WTC11 (cell line): ENCODE results near the gene ZMIZ2. TPM values are rescaled to one million over a fixed set of nuclear protein-coding genes. Genes with fewer than 3 reads are reported as not detected.

Source experiments
- ATAC-seq: fragments of 200-7000 bp; cut with Tn5 transposase; 2 replicates; pipeline ENCODE4 v1.10.0; 2021; ENCODE audit warnings: mild to moderate bottlenecking, moderate library complexity
- CTCF ChIA-PET: fragments of 300-600 bp; sonication (Branson Sonifier 250); formaldehyde crosslinking; loops from one replicate; lab custom pipeline; 2021; ENCODE audit warnings: antibody characterized with exemption; lab: Charles Lee
- POLR2A ChIA-PET: fragments of 350-600 bp; sonication (Branson Sonifier 250); formaldehyde crosslinking; loops from one replicate; lab custom pipeline; 2021; ENCODE audit warnings: antibody characterized with exemption; lab: Charles Lee
- DNase-seq: peaks from one replicate; pipeline ENCODE4 v3.0.0; 2021; ENCODE audit warnings: low spot score
- H3K27ac Mint-ChIP-seq: 2 replicates; pipeline ENCODE4 v1.8.0; 2021; ENCODE audit warnings: mixed read lengths
- H3K27me3 Mint-ChIP-seq: 2 replicates; pipeline ENCODE4 v1.8.0; 2021; ENCODE audit warnings: low read depth, mild to moderate bottlenecking, moderate library complexity, mixed read lengths
- H3K36me3 Mint-ChIP-seq: 2 replicates; pipeline ENCODE4 v1.8.0; 2021; ENCODE audit warnings: mixed read lengths
- H3K4me1 Mint-ChIP-seq: 2 replicates; pipeline ENCODE4 v1.8.0; 2022; ENCODE audit warnings: mixed read lengths
- H3K4me3 Mint-ChIP-seq: 2 replicates; pipeline ENCODE4 v1.8.0; 2021; ENCODE audit warnings: mild to moderate bottlenecking, moderate library complexity, mixed read lengths
- H3K9me3 Mint-ChIP-seq: 2 replicates; pipeline ENCODE4 v1.8.0; 2021; ENCODE audit warnings: mixed read lengths
- ARID4B ChIP-seq: sonication (generic); formaldehyde crosslinking; IDR thresholded peaks from 2 replicates; pipeline ENCODE4 v1.8.0; 2023; ENCODE audit warnings: missing genetic modification reagents, mild to moderate bottlenecking, borderline replicate concordance
- ATF1 ChIP-seq: sonication (generic); formaldehyde crosslinking; IDR thresholded peaks from 2 replicates; pipeline ENCODE4 v1.8.1; 2023; ENCODE audit warnings: mild to moderate bottlenecking, moderate library complexity, missing genetic modification reagents
- CREB1 ChIP-seq: sonication (generic); formaldehyde crosslinking; IDR thresholded peaks from 2 replicates; pipeline ENCODE4 v1.8.0; 2023; ENCODE audit warnings: mild to moderate bottlenecking, missing genetic modification reagents
- CTCF ChIP-seq: fragments of 200-600 bp; IDR thresholded peaks from 2 replicates; pipeline ENCODE4 v1.8.0; 2022; ENCODE audit warnings: antibody characterized with exemption
- EMX1 ChIP-seq: fragments of 250-450 bp; sonication (Bioruptor Pico); IDR thresholded peaks from 2 replicates; pipeline ENCODE4 v1.8.0; 2021; ENCODE audit warnings: mild to moderate bottlenecking
- ESRRA ChIP-seq: sonication (generic); formaldehyde crosslinking; IDR thresholded peaks from 2 replicates; pipeline ENCODE4 v1.8.1; 2022; ENCODE audit warnings: mild to moderate bottlenecking, missing genetic modification reagents, borderline replicate concordance
- GTF2I ChIP-seq: fragments of 250-450 bp; sonication (Bioruptor Pico); conservative IDR thresholded peaks from 2 replicates; pipeline ENCODE4 v1.4.0; 2021; ENCODE audit warnings: mild to moderate bottlenecking
- MLX ChIP-seq: sonication (generic); formaldehyde crosslinking; IDR thresholded peaks from 2 replicates; pipeline ENCODE4 v1.8.1; 2023; ENCODE audit warnings: mild to moderate bottlenecking, missing genetic modification reagents, moderate library complexity
- MXD4 ChIP-seq: fragments of 250-450 bp; sonication (Bioruptor Pico); IDR thresholded peaks from 2 replicates; pipeline ENCODE4 v1.8.0; 2021; ENCODE audit warnings: mild to moderate bottlenecking, moderate library complexity, borderline replicate concordance
- NR2C2 ChIP-seq: sonication (generic); formaldehyde crosslinking; IDR thresholded peaks from 2 replicates; pipeline ENCODE4 v1.8.0; 2022; ENCODE audit warnings: mild to moderate bottlenecking, missing genetic modification reagents
- OVOL2 ChIP-seq: fragments of 250-450 bp; sonication (Bioruptor Pico); IDR thresholded peaks from 2 replicates; pipeline ENCODE4 v1.9.0; 2021; ENCODE audit warnings: mild to moderate bottlenecking, borderline replicate concordance
- RORB ChIP-seq: fragments of 250-450 bp; sonication (Bioruptor Pico); IDR thresholded peaks from 2 replicates; pipeline ENCODE4 v1.9.0; 2021; ENCODE audit warnings: mild to moderate bottlenecking
- TEAD1 ChIP-seq: sonication (generic); formaldehyde crosslinking; IDR thresholded peaks from 2 replicates; pipeline ENCODE4 v1.8.0; 2022; ENCODE audit warnings: mild to moderate bottlenecking, missing genetic modification reagents
- ZNF232 ChIP-seq: sonication (generic); formaldehyde crosslinking; IDR thresholded peaks from 2 replicates; pipeline ENCODE4 v1.8.0; 2022; ENCODE audit warnings: mild to moderate bottlenecking, missing genetic modification reagents
- ZNF416 ChIP-seq: fragments of 250-450 bp; sonication (Bioruptor Pico); IDR thresholded peaks from 2 replicates; pipeline ENCODE4 v1.9.0; 2021; ENCODE audit warnings: mild to moderate bottlenecking, inconsistent platforms
- total RNA-seq: library from RNA; stranded (reverse); gene quantifications from 3 replicates; pipeline ENCODE4 v1.2.3, GENCODE V29; 2021
- TF ChIP-seq, protein P1 (sequence below): fragments of 250-450 bp; sonication (Bioruptor Pico); conservative IDR thresholded peaks from 2 replicates; pipeline ENCODE4 v1.9.0; 2021; ENCODE audit warnings: mild to moderate bottlenecking
- TF ChIP-seq, protein P2 (sequence below): sonication (generic); formaldehyde crosslinking; IDR thresholded peaks from 2 replicates; pipeline ENCODE4 v1.8.0; 2023; ENCODE audit warnings: mild to moderate bottlenecking, missing genetic modification reagents
- TF ChIP-seq, protein P3 (sequence below): sonication (generic); formaldehyde crosslinking; conservative IDR thresholded peaks from 2 replicates; pipeline ENCODE4 v1.8.1; 2022; ENCODE audit warnings: mild to moderate bottlenecking, missing genetic modification reagents

Gene ZMIZ2
- total RNA-seq, 1 experiment from 2014 or later = 102 TPM

DNA sequence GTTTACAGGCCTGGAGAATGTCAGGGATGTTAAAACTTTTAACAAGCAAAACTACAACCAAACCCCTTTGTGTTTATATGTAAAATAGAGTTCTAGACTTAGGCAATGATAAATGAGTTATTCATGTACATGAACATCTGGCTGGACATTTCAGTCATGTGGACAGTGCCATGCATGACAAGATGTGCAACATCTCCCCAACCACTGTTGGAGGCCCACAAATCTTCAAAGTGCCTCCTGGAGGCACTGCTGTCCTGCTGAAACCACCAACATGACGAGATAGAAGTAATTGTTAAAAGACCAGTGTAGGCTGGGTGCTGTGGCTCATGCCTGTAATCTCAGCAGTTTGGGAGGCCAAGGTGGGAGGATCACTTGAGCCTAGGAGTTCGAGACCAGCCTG is 66.3 kb downstream of the ZMIZ2 start:
- H3K4me3 Mint-ChIP-seq = no peak overlapping the region
- no peaks in the 10 kb centered on the region for H3K4me1 Mint-ChIP-seq
- no peak for DNase-seq
- POLR2A ChIA-PET = no interaction called here
- TF ChIP-seq RORB (CRISPR knock-in tag) (no peak), EMX1 (CRISPR knock-in tag) (no peak), ARID4B (CRISPR knock-in tag) (no peak), ATF1 (CRISPR knock-in tag) (no peak), CREB1 (CRISPR knock-in tag) (no peak), OVOL2 (CRISPR knock-in tag) (no peak), TEAD1 (CRISPR knock-in tag) (no peak)
- TF ChIP-seq, protein P1, sequence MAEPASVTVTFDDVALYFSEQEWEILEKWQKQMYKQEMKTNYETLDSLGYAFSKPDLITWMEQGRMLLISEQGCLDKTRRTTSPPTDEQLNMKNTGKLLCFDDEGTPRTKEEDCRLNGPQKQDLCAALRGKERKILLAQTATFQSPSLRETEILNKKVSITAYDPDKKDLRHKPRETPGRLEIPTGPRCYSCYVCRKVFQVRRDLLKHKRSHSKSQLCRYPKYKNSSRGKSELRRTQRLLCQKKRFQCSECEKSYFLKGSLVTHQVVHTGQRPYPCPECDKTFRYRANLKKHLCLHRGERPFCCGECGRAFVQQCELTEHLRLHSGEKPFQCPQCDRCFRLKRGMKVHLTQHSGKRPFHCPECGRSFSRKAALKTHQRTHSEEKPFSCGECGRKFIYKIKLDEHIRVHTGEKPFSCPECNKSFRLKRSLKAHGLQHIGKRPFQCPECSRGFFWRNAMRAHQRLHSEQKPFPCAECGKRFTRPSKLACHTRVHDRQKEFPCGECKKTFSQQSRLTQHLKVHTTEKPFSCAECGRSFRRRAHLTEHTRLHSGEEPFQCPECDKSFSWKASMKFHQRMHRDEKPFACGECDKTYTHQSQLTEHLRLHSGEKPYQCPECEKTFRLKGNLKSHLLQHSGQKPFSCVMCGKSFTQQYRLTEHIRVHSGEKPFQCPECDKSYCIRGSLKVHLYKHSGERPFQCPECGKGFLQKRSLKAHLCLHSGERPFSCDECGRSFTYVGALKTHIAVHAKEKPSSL = no peak
- TF ChIP-seq, protein P2, sequence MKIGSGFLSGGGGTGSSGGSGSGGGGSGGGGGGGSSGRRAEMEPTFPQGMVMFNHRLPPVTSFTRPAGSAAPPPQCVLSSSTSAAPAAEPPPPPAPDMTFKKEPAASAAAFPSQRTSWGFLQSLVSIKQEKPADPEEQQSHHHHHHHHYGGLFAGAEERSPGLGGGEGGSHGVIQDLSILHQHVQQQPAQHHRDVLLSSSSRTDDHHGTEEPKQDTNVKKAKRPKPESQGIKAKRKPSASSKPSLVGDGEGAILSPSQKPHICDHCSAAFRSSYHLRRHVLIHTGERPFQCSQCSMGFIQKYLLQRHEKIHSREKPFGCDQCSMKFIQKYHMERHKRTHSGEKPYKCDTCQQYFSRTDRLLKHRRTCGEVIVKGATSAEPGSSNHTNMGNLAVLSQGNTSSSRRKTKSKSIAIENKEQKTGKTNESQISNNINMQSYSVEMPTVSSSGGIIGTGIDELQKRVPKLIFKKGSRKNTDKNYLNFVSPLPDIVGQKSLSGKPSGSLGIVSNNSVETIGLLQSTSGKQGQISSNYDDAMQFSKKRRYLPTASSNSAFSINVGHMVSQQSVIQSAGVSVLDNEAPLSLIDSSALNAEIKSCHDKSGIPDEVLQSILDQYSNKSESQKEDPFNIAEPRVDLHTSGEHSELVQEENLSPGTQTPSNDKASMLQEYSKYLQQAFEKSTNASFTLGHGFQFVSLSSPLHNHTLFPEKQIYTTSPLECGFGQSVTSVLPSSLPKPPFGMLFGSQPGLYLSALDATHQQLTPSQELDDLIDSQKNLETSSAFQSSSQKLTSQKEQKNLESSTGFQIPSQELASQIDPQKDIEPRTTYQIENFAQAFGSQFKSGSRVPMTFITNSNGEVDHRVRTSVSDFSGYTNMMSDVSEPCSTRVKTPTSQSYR = no peak
- TF ChIP-seq, protein P3, sequence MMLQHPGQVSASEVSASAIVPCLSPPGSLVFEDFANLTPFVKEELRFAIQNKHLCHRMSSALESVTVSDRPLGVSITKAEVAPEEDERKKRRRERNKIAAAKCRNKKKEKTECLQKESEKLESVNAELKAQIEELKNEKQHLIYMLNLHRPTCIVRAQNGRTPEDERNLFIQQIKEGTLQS (CRISPR knock-in tag) = no peak
- TF ChIP-seq, all 79 proteins: peak for 0
- CTCF ChIA-PET = interaction anchor here (0.7 kb wide), 1 partner anchor 207 kb away, joined by 3 read pairs; no protein-coding TSS in a partner anchor
- no peaks in the 10 kb centered on the region for H3K27me3 Mint-ChIP-seq
- H3K27ac Mint-ChIP-seq = no peak overlapping the region
- ATAC-seq = no peak
- H3K36me3 Mint-ChIP-seq = no peaks in the 10 kb centered on the region
- no peaks in the 10 kb centered on the region for H3K9me3 Mint-ChIP-seq

GRCh38 chr7:44819292-44819691 is 70.6 kb downstream of the ZMIZ2 start:
- H3K9me3 Mint-ChIP-seq = no peaks in the 10 kb centered on the region
- H3K4me3 Mint-ChIP-seq = no peak overlapping the region
- ATAC-seq = peak; percentile 33
- CTCF ChIA-PET = interaction anchor here (0.6 to 2.1 kb wide), 2 partner anchors 209 to 316 kb away, joined by 6 to 7 read pairs; no protein-coding TSS in a partner anchor
- H3K36me3 Mint-ChIP-seq = no peaks in the 10 kb centered on the region
- no peaks in the 10 kb centered on the region for H3K27me3 Mint-ChIP-seq
- DNase-seq = no peak
- H3K4me1 Mint-ChIP-seq = peaks cover 4% of the 10 kb centered on the region; the same call in 1 of the 2 replicates
- H3K27ac Mint-ChIP-seq = no peak overlapping the region
- POLR2A ChIA-PET = no interaction called here
- no peak for TF ChIP-seq ESRRA (CRISPR knock-in tag)
- no peak for TF ChIP-seq MLX (CRISPR knock-in tag)
- TF ChIP-seq CTCF = no peak
- no peak for TF ChIP-seq ZNF416 (CRISPR knock-in tag)
- no peak for TF ChIP-seq ZNF232 (CRISPR knock-in tag)
- TF ChIP-seq, protein P2 = no peak
- no peak for TF ChIP-seq NR2C2 (CRISPR knock-in tag)
- no peak for TF ChIP-seq MXD4 (CRISPR knock-in tag)
- no peak for TF ChIP-seq GTF2I (CRISPR knock-in tag)
